H7 (cell line): Measurements from ENCODE around the gene SNIP1. TPM values are rescaled to one million over a fixed set of nuclear protein-coding genes. Genes with fewer than 3 reads are reported as not detected.
"Not testable (repeated sequence)": the region's sequence is repeated elsewhere in the genome, so short reads cannot be mapped to it uniquely, and the experiment has no call there.

Experiments used
- DNase-seq: peaks from one replicate; pipeline ENCODE4 v3.0.0; 2012
- H3K27me3 ChIP-seq: 2 replicates; pipeline ENCODE4 v1.6.0; 2011; ENCODE audit warnings: mild to moderate bottlenecking, low read length; ENCODE audit not compliant: control insufficient read depth, insufficient read depth
- H3K36me3 ChIP-seq: replicated peaks from 2 replicates; pipeline ENCODE4 v1.5.1; 2011; ENCODE audit warnings: low read length; ENCODE audit not compliant: control insufficient read depth, insufficient read depth
- H3K4me3 ChIP-seq: 2 replicates; pipeline ENCODE4 v1.5.1; 2011; ENCODE audit warnings: low read depth, mild to moderate bottlenecking, control low read depth, low read length, moderate library complexity; ENCODE audit not compliant: insufficient read depth
- total RNA-seq: library from RNA; depleted of rRNA; stranded (reverse); fragments of >200 nt; shearing (Covaris generic); gene quantifications from 2 replicates; pipeline ENCODE4 v1.2.3, GENCODE V29; 2014

The SNIP1 gene
- total RNA-seq, 1 experiment from 2014 or later = 19.8 TPM

- Histone ChIP-seq H3K27me3 (no peaks in the 10 kb centered on the region), H3K36me3 (peaks cover 7% of the 10 kb centered on the region), H3K4me3 (no peak overlapping the region)
- DNase-seq = peak; percentile 41
Measured at GRCh38 chr1:37509181-37509580, 44.9 kb downstream of the SNIP1 start.

- Histone ChIP-seq H3K4me3 (no peak overlapping the region), H3K27me3 (no peaks in the 10 kb centered on the region), H3K36me3 (peaks cover 7% of the 10 kb centered on the region)
- DNase-seq = no peak
Measured at GRCh38 chr1:37506740-37507139, 47.4 kb downstream of the SNIP1 start.

- DNase-seq, H3K27me3 ChIP-seq, H3K4me3 ChIP-seq, H3K36me3 ChIP-seq: not testable (repeated sequence)
Measured at GRCh38 chr1:37502791-37503190, 51.3 kb downstream of the SNIP1 start.

GRCh38 chr1:37502104-37502503, 52.0 kb downstream of the SNIP1 start:
- Histone ChIP-seq H3K36me3 (peaks cover 5% of the 10 kb centered on the region; the same call in 1 of the 2 replicates), H3K27me3 (no peaks in the 10 kb centered on the region), H3K4me3 (no peak overlapping the region)
- no peak for DNase-seq

- Histone ChIP-seq H3K36me3 (peaks cover 5% of the 10 kb centered on the region; the same call in 1 of the 2 replicates), H3K4me3 (no peak overlapping the region), H3K27me3 (no peaks in the 10 kb centered on the region)
- no peak for DNase-seq
Measured at GRCh38 chr1:37501661-37502060, 52.4 kb downstream of the SNIP1 start.

GRCh38 chr1:37498872-37499617, 55.0 kb downstream of the SNIP1 start:
- DNase-seq = no peak
- Histone ChIP-seq H3K4me3 (no peak overlapping the region), H3K36me3 (peaks cover 7% of the 10 kb centered on the region; the same call in 1 of the 2 replicates), H3K27me3 (no peaks in the 10 kb centered on the region)

GRCh38 chr1:37497832-37498231, 56.3 kb downstream of the SNIP1 start:
- no peak overlapping the region for H3K4me3 ChIP-seq
- H3K27me3 ChIP-seq = no peaks in the 10 kb centered on the region
- no peak for DNase-seq
- H3K36me3 ChIP-seq = peaks cover 8% of the 10 kb centered on the region

- H3K27me3 ChIP-seq = no peaks in the 10 kb centered on the region
- no peak for DNase-seq
- H3K36me3 ChIP-seq = peaks cover 5% of the 10 kb centered on the region
- no peak overlapping the region for H3K4me3 ChIP-seq
Measured at GRCh38 chr1:37495875-37496274, 58.2 kb downstream of the SNIP1 start.

- H3K27me3 ChIP-seq = no peaks in the 10 kb centered on the region
- H3K4me3 ChIP-seq = no peak overlapping the region
- peaks cover 4% of the 10 kb centered on the region for H3K36me3 ChIP-seq
- no peak for DNase-seq
Measured at GRCh38 chr1:37493336-37494098, 60.6 kb downstream of the SNIP1 start.

GRCh38 chr1:37487619-37487984, 66.5 kb downstream of the SNIP1 start:
- DNase-seq = no peak
- Histone ChIP-seq H3K4me3 (no peak overlapping the region), H3K36me3 (peaks cover 4% of the 10 kb centered on the region), H3K27me3 (no peaks in the 10 kb centered on the region)

- H3K4me3 ChIP-seq = no peak overlapping the region
Measured at GRCh38 chr1:37486680-37487618, 67.1 kb downstream of the SNIP1 start.

GRCh38 chr1:37485902-37486679, 68.0 kb downstream of the SNIP1 start:
- no peaks in the 10 kb centered on the region for H3K27me3 ChIP-seq
- no peak overlapping the region for H3K4me3 ChIP-seq
- DNase-seq = peak; percentile 52
- H3K36me3 ChIP-seq = peaks cover 14% of the 10 kb centered on the region

More at GRCh38 chr1:37486680-37487618, 67.1 kb downstream of the SNIP1 start:
- peak; percentile 90 for DNase-seq
- peaks cover 8% of the 10 kb centered on the region for H3K36me3 ChIP-seq
- H3K27me3 ChIP-seq = no peaks in the 10 kb centered on the region
